ENCODE results near the gene FGF5. TPM values are rescaled to one million over a fixed set of nuclear protein-coding genes. Genes with fewer than 3 reads are reported as not detected.

The FGF5 gene
- total and polyA plus RNA-seq, 10 of the 15 experiments (the other 5 are each of a cell fraction or from before 2014, with no cell fraction given), result 0.87 to 7.4 (median 1.6) TPM

- TF ChIP-seq, protein P1, sequence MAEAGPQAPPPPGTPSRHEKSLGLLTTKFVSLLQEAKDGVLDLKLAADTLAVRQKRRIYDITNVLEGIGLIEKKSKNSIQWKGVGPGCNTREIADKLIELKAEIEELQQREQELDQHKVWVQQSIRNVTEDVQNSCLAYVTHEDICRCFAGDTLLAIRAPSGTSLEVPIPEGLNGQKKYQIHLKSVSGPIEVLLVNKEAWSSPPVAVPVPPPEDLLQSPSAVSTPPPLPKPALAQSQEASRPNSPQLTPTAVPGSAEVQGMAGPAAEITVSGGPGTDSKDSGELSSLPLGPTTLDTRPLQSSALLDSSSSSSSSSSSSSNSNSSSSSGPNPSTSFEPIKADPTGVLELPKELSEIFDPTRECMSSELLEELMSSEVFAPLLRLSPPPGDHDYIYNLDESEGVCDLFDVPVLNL (IDR thresholded peaks at IDR 0.05; ENCODE audit: low read depth, low read length), result no peak
- TF ChIP-seq KAT2A (conservative IDR thresholded peaks at IDR 0.05; ENCODE audit: control insufficient read depth, low read depth, low read length), result no peak
- intact Hi-C loops (cut with micrococcal nuclease; ENCODE audit: unreplicated experiment), result loop anchor here (1.0 kb wide), 1 partner anchor 141 kb away; no protein-coding TSS in a partner anchor
- BruUV-seq (replicated peaks), result no TSS peak
- 42% methylated on average over 3 of the region's 3 CpGs for WGBS (ENCODE audit: insufficient coverage, insufficient replicate concordance, low lambda C conversion rate, missing lambda C conversion rate)
- in situ Hi-C loops (cut with MboI), result no loop called here
- FAIRE-seq (no peak), DNase-seq (ENCODE audit: low read depth, low spot score) (no peak), ATAC-seq (no peak)
- ChIA-PET POLR2A (no interaction called here), SMC1A (ENCODE audit: uncharacterized antibody, unreplicated experiment) (interaction anchor here (0.8 to 4.6 kb wide), 26 partner anchors 9 to 1268 kb away, joined by 3 to 36 read pairs (median 6); partner anchors contain the start of gene CFAP299), CTCF (interaction anchor here (0.7 to 5.3 kb wide), 45 partner anchors 8 to 1268 kb away, joined by 3 to 48 read pairs (median 4); partner anchors contain the start of genes CFAP299 and FGF5), RAD21 (ENCODE audit: unreplicated experiment) (interaction anchor here (0.8 to 3.6 kb wide), 24 partner anchors 8 to 1268 kb away, joined by 3 to 27 read pairs (median 4); partner anchors contain the start of gene CFAP299)
- no peaks in the 10 kb centered on the region for H3K9me3 ChIP-seq (replicated peaks; ENCODE audit: control insufficient read depth, insufficient read depth, low read length)
- no peaks in the 10 kb centered on the region for H3K36me3 ChIP-seq (ENCODE audit: control insufficient read depth in 2 of 2, insufficient read depth in 2 of 2, low read length in 1 of 2)
- no peaks in the 10 kb centered on the region for H3K79me2 ChIP-seq (ENCODE audit: control insufficient read depth, insufficient read depth, low read length)
- H3K4me1 ChIP-seq (ENCODE audit: control insufficient read depth, insufficient read depth, low read length), result no peaks in the 10 kb centered on the region
- H3K27me3 ChIP-seq (replicated peaks in 1 of 2; ENCODE audit: control insufficient read depth in 2 of 2, insufficient read depth in 2 of 2, low read length in 1 of 2), result peaks cover 0 to 8% of the 10 kb centered on the region in 2 experiments; a peak in 2 of 4 replicates
- no peak overlapping the region for H3K9ac ChIP-seq (ENCODE audit: control insufficient read depth, insufficient read depth, low read length)
- H3K4me3 ChIP-seq, result no peak overlapping the region
- H3K4me2 ChIP-seq (ENCODE audit: control insufficient read depth, insufficient read depth), result no peak overlapping the region
- no peaks in the 10 kb centered on the region for H4K20me1 ChIP-seq (ENCODE audit: control insufficient read depth, insufficient read depth)
- H2AFZ ChIP-seq (ENCODE audit: control insufficient read depth, low read depth, low read length), result no peak overlapping the region
- H3K27ac ChIP-seq (ENCODE audit: control insufficient read depth, insufficient read depth), result no peak overlapping the region
Measured at GRCh38 chr4:80220711-80221110, 45.8 kb upstream of the FGF5 start.

DNA sequence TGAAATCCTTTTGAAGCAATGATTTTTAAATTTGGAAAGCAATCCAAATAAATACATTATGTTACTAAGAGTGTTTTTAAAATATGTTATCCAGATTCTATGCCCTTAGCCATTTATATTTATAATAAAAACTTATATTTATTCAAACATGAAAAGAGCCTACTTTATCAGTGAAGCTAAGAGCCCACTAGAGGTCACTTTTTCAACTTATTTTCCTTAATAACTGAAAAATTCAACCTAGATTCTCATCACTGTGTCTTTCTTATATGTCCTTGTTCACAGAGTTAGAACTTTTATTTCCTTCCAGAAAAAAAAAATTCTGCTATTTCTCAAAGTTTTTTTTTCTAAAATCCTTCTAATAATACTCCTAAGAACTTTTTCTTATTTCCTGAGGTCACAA is 45.3 kb upstream of the FGF5 start:
- in situ Hi-C loops (cut with MboI), result no loop called here

More for the DNA sequence above, 45.3 kb upstream of the FGF5 start:
- RAD21 ChIA-PET (ENCODE audit: unreplicated experiment), result interaction anchor here (0.8 to 3.6 kb wide), 17 partner anchors 7 to 1269 kb away, joined by 3 to 27 read pairs (median 5); partner anchors contain the start of gene CFAP299
- POLR2A ChIA-PET, result no interaction called here
- H3K9me3 ChIP-seq (replicated peaks; ENCODE audit: control insufficient read depth, insufficient read depth, low read length), result no peaks in the 10 kb centered on the region
- no peak overlapping the region for H3K27ac ChIP-seq (ENCODE audit: control insufficient read depth, insufficient read depth)
- ATAC-seq (peak; percentile 55), DNase-seq (ENCODE audit: low read depth, low spot score) (no peak), FAIRE-seq (no peak)
- no TSS peak for BruUV-seq (replicated peaks)
- no peak overlapping the region for H3K4me2 ChIP-seq (ENCODE audit: control insufficient read depth, insufficient read depth)
- CTCF ChIA-PET, result interaction anchor here (0.7 to 5.3 kb wide), 32 partner anchors 8 to 1269 kb away, joined by 3 to 48 read pairs (median 4); partner anchors contain the start of genes CFAP299 and FGF5
- no peak overlapping the region for H2AFZ ChIP-seq (ENCODE audit: control insufficient read depth, low read depth, low read length)
- intact Hi-C loops (cut with micrococcal nuclease; ENCODE audit: unreplicated experiment), result loop anchor here (1.0 kb wide), 1 partner anchor 140 kb away; no protein-coding TSS in a partner anchor
- H3K4me1 ChIP-seq (ENCODE audit: control insufficient read depth, insufficient read depth, low read length), result no peaks in the 10 kb centered on the region
- SMC1A ChIA-PET (ENCODE audit: uncharacterized antibody, unreplicated experiment), result interaction anchor here (0.8 to 4.6 kb wide), 19 partner anchors 9 to 1269 kb away, joined by 3 to 36 read pairs (median 6); partner anchors contain the start of gene CFAP299
- no peaks in the 10 kb centered on the region for H4K20me1 ChIP-seq (ENCODE audit: control insufficient read depth, insufficient read depth)
- H3K36me3 ChIP-seq (ENCODE audit: control insufficient read depth in 2 of 2, insufficient read depth in 2 of 2, low read length in 1 of 2), result no peaks in the 10 kb centered on the region
- TF ChIP-seq SMC3 (IDR thresholded peaks at IDR 0.05; ENCODE audit: borderline replicate concordance, low read length) (peak; percentile 36; the same call in 1 of the 2 replicates), ATF3 (IDR thresholded peaks at IDR 0.05; ENCODE audit: borderline replicate concordance, extremely low read depth, low read depth, low read length) (no peak), RAD21 (IDR thresholded peaks at IDR 0.05; ENCODE audit: insufficient read depth, low read depth, low read length) (peak; percentile 52), BCL11A (IDR thresholded peaks at IDR 0.05; ENCODE audit: low read depth, low read length) (no peak)
- TF ChIP-seq, protein P2, sequence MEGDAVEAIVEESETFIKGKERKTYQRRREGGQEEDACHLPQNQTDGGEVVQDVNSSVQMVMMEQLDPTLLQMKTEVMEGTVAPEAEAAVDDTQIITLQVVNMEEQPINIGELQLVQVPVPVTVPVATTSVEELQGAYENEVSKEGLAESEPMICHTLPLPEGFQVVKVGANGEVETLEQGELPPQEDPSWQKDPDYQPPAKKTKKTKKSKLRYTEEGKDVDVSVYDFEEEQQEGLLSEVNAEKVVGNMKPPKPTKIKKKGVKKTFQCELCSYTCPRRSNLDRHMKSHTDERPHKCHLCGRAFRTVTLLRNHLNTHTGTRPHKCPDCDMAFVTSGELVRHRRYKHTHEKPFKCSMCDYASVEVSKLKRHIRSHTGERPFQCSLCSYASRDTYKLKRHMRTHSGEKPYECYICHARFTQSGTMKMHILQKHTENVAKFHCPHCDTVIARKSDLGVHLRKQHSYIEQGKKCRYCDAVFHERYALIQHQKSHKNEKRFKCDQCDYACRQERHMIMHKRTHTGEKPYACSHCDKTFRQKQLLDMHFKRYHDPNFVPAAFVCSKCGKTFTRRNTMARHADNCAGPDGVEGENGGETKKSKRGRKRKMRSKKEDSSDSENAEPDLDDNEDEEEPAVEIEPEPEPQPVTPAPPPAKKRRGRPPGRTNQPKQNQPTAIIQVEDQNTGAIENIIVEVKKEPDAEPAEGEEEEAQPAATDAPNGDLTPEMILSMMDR (IDR thresholded peaks at IDR 0.05 in 2 of 3, conservative IDR thresholded peaks at IDR 0.05 in 1 of 3; ENCODE audit: control insufficient read depth in 2 of 3, extremely low read depth in 1 of 3, insufficient read depth in 1 of 3, low read depth in 3 of 3, low read length in 3 of 3), result peak in 2 of 3 experiments; percentile 14 to 25; a peak in 4 of 6 replicates
- H3K9ac ChIP-seq (ENCODE audit: control insufficient read depth, insufficient read depth, low read length), result no peak overlapping the region
- H3K79me2 ChIP-seq (ENCODE audit: control insufficient read depth, insufficient read depth, low read length), result no peaks in the 10 kb centered on the region
- H3K27me3 ChIP-seq (replicated peaks in 1 of 2; ENCODE audit: control insufficient read depth in 2 of 2, insufficient read depth in 2 of 2, low read length in 1 of 2), result peaks cover 0 to 8% of the 10 kb centered on the region in 2 experiments; a peak in 2 of 4 replicates
- H3K4me3 ChIP-seq, result no peak overlapping the region
